T-helper 17 cell (primary cell): Measurements from ENCODE around the gene ALDH5A1. TPM values are rescaled to one million over a fixed set of nuclear protein-coding genes. Genes with fewer than 3 reads are reported as not detected.

Experiments
- ATAC-seq: fragments of 150-1000 bp; cut with Tn5 transposase; 2 replicates; pipeline ENCODE4 v1.10.0; 2021; ENCODE audit warnings: mild to moderate bottlenecking, moderate library complexity
- DNase-seq, 3 donors: peaks; one replicate each; pipeline versions ENCODE4 v3.0.0 to v3.0.0-alpha.2; 2020 to 2021
- H3K9me3 ChIP-seq: one replicate; pipeline ENCODE4 v1.7.0; 2013; ENCODE audit warnings: low read length, mild to moderate bottlenecking; ENCODE audit not compliant: control insufficient read depth, poor library complexity, severe bottlenecking
- H3K27ac Mint-ChIP-seq: one replicate; pipeline ENCODE4 v1.8.0; 2022; ENCODE audit warnings: mild to moderate bottlenecking, moderate library complexity, mixed read lengths
- H3K27me3 Mint-ChIP-seq: one replicate; pipeline ENCODE4 v1.8.0; 2022; ENCODE audit warnings: mixed read lengths
- H3K36me3 Mint-ChIP-seq: one replicate; pipeline ENCODE4 v1.8.0; 2022; ENCODE audit warnings: low read depth, mixed read lengths
- H3K4me1 Mint-ChIP-seq: one replicate; pipeline ENCODE4 v1.8.0; 2022; ENCODE audit warnings: mild to moderate bottlenecking, mixed read lengths
- H3K4me3 Mint-ChIP-seq: one replicate; pipeline ENCODE4 v1.8.0; 2022; ENCODE audit warnings: mild to moderate bottlenecking, moderate library complexity, mixed read lengths
- total RNA-seq, 4 donors: library from RNA in 2 of 4; stranded (reverse) in 2 of 4; gene quantifications; one replicate each; pipeline ENCODE4 v1.2.3 and lab custom pipeline; 2022 to 2026

Gene ALDH5A1
- total RNA-seq, 2 donors from 2014 or later, result 4.7 TPM

- Mint-ChIP-seq H3K27me3 (no peaks in the 10 kb centered on the region), H3K27ac (peak overlapping the region; percentile 84), H3K36me3 (no peaks in the 10 kb centered on the region), H3K4me3 (no peak overlapping the region), H3K4me1 (peaks cover 6% of the 10 kb centered on the region)
- peak in 1 of 3 donors; percentile 18 for DNase-seq
- no peaks in the 10 kb centered on the region for H3K9me3 ChIP-seq
- peak; percentile 72 for ATAC-seq
These were observed 26.3 kb downstream of the ALDH5A1 start for GRCh38 chr6:24520929-24521546.

- no peaks in the 10 kb centered on the region for H3K9me3 ChIP-seq
- no peaks in the 10 kb centered on the region for H3K36me3 Mint-ChIP-seq
- DNase-seq, result no peak
These were observed 27.7 kb downstream of the ALDH5A1 start for GRCh38 chr6:24522228-24523176.

GRCh38 chr6:24524329-24524728, 29.6 kb downstream of the ALDH5A1 start:
- no peak for DNase-seq
- Mint-ChIP-seq H3K27me3 (no peaks in the 10 kb centered on the region), H3K27ac (no peak overlapping the region), H3K4me1 (peaks cover 10% of the 10 kb centered on the region), H3K4me3 (no peak overlapping the region), H3K36me3 (no peaks in the 10 kb centered on the region)
- no peaks in the 10 kb centered on the region for H3K9me3 ChIP-seq
- ATAC-seq, result no peak

More at GRCh38 chr6:24522228-24523176, 27.7 kb downstream of the ALDH5A1 start:
- peak; percentile 41 for ATAC-seq
- H3K27ac Mint-ChIP-seq, result no peak overlapping the region
- peaks cover 9% of the 10 kb centered on the region for H3K4me1 Mint-ChIP-seq
- no peaks in the 10 kb centered on the region for H3K27me3 Mint-ChIP-seq
- H3K4me3 Mint-ChIP-seq, result no peak overlapping the region

GRCh38 chr6:24524805-24525204, 30.0 kb downstream of the ALDH5A1 start:
- Mint-ChIP-seq H3K36me3 (peaks cover under 1% of the 10 kb centered on the region), H3K4me1 (peaks cover 10% of the 10 kb centered on the region), H3K4me3 (no peak overlapping the region), H3K27ac (no peak overlapping the region), H3K27me3 (no peaks in the 10 kb centered on the region)
- no peaks in the 10 kb centered on the region for H3K9me3 ChIP-seq
- no peak for DNase-seq
- no peak for ATAC-seq

GRCh38 chr6:24529985-24530384, 35.2 kb downstream of the ALDH5A1 start:
- no peak for ATAC-seq
- Mint-ChIP-seq H3K27me3 (no peaks in the 10 kb centered on the region), H3K4me1 (peaks cover 6% of the 10 kb centered on the region), H3K36me3 (peaks cover 10% of the 10 kb centered on the region), H3K27ac (no peak overlapping the region), H3K4me3 (no peak overlapping the region)
- no peak for DNase-seq
- H3K9me3 ChIP-seq, result no peaks in the 10 kb centered on the region

- H3K9me3 ChIP-seq, result no peaks in the 10 kb centered on the region
- Mint-ChIP-seq H3K4me3 (no peak overlapping the region), H3K27ac (no peak overlapping the region), H3K27me3 (no peaks in the 10 kb centered on the region), H3K36me3 (peaks cover 10% of the 10 kb centered on the region), H3K4me1 (no peaks in the 10 kb centered on the region)
- ATAC-seq, result no peak
- no peak for DNase-seq
These were observed 39.6 kb downstream of the ALDH5A1 start for GRCh38 chr6:24534329-24534728.

- Mint-ChIP-seq H3K4me1 (no peaks in the 10 kb centered on the region), H3K27me3 (no peaks in the 10 kb centered on the region), H3K36me3 (peaks cover 6% of the 10 kb centered on the region), H3K27ac (no peak overlapping the region), H3K4me3 (no peak overlapping the region)
- no peak for DNase-seq
- H3K9me3 ChIP-seq, result no peaks in the 10 kb centered on the region
- no peak for ATAC-seq
These were observed 40.4 kb downstream of the ALDH5A1 start for GRCh38 chr6:24535210-24535609.

GRCh38 chr6:24536466-24536865, 41.7 kb downstream of the ALDH5A1 start:
- no peaks in the 10 kb centered on the region for H3K27me3 Mint-ChIP-seq
- H3K4me3 Mint-ChIP-seq, result no peak overlapping the region
- DNase-seq, result no peak
- no peaks in the 10 kb centered on the region for H3K4me1 Mint-ChIP-seq
- no peaks in the 10 kb centered on the region for H3K9me3 ChIP-seq
- H3K27ac Mint-ChIP-seq, result no peak overlapping the region
- ATAC-seq, result no peak
- H3K36me3 Mint-ChIP-seq, result peaks cover 6% of the 10 kb centered on the region

- Mint-ChIP-seq H3K36me3 (peaks cover 6% of the 10 kb centered on the region), H3K27ac (no peak overlapping the region), H3K27me3 (no peaks in the 10 kb centered on the region), H3K4me1 (no peaks in the 10 kb centered on the region), H3K4me3 (no peak overlapping the region)
- no peaks in the 10 kb centered on the region for H3K9me3 ChIP-seq
- DNase-seq, result no peak
- no peak for ATAC-seq
These were observed 42.4 kb downstream of the ALDH5A1 start for GRCh38 chr6:24537082-24537699.

- H3K4me1 Mint-ChIP-seq, result no peaks in the 10 kb centered on the region
- H3K27ac Mint-ChIP-seq, result no peak overlapping the region
- ATAC-seq (no peak), DNase-seq (no peak)
- no peaks in the 10 kb centered on the region for H3K27me3 Mint-ChIP-seq
- H3K36me3 Mint-ChIP-seq, result peaks cover 3% of the 10 kb centered on the region
- no peaks in the 10 kb centered on the region for H3K9me3 ChIP-seq
- H3K4me3 Mint-ChIP-seq, result no peak overlapping the region
These were observed 43.1 kb downstream of the ALDH5A1 start for GRCh38 chr6:24537771-24538385.

- no peaks in the 10 kb centered on the region for H3K4me1 Mint-ChIP-seq
- ATAC-seq, result no peak
These were observed 44.6 kb downstream of the ALDH5A1 start for GRCh38 chr6:24539416-24539815.

GRCh38 chr6:24540197-24540596, 45.4 kb downstream of the ALDH5A1 start:
- Mint-ChIP-seq H3K27me3 (peaks cover 8% of the 10 kb centered on the region), H3K4me1 (no peaks in the 10 kb centered on the region), H3K36me3 (no peaks in the 10 kb centered on the region), H3K4me3 (no peak overlapping the region), H3K27ac (no peak overlapping the region)
- H3K9me3 ChIP-seq, result no peaks in the 10 kb centered on the region
- no peak for ATAC-seq
- DNase-seq, result no peak

More at GRCh38 chr6:24539416-24539815, 44.6 kb downstream of the ALDH5A1 start:
- no peaks in the 10 kb centered on the region for H3K36me3 Mint-ChIP-seq
- H3K9me3 ChIP-seq, result no peaks in the 10 kb centered on the region
- no peak overlapping the region for H3K4me3 Mint-ChIP-seq
- H3K27me3 Mint-ChIP-seq, result peaks cover 1% of the 10 kb centered on the region
- H3K27ac Mint-ChIP-seq, result no peak overlapping the region
- DNase-seq, result no peak

- Mint-ChIP-seq H3K4me3 (no peak overlapping the region), H3K36me3 (no peaks in the 10 kb centered on the region), H3K27ac (no peak overlapping the region), H3K4me1 (no peaks in the 10 kb centered on the region), H3K27me3 (peaks cover 41% of the 10 kb centered on the region)
- ATAC-seq (no peak), DNase-seq (no peak)
- H3K9me3 ChIP-seq, result no peaks in the 10 kb centered on the region
These were observed 48.9 kb downstream of the ALDH5A1 start for GRCh38 chr6:24543683-24544082.
